DND-41 (cell line): ENCODE measurements around the gene TSHZ2.
"Not testable (repeated sequence)": the region's sequence is repeated elsewhere in the genome, so short reads cannot be mapped to it uniquely, and the experiment has no call there.

Source experiments
- ATAC-seq: fragments of 200-7000 bp; cut with Tn5 transposase; 3 replicates; pipeline ENCODE4 v1.9.1; 2021; ENCODE audit warnings: low read depth; ENCODE audit not compliant: insufficient read depth
- DNase-seq: peaks from one replicate; pipeline ENCODE4 v3.0.0-alpha.2; 2020
- H2AFZ ChIP-seq: 2 replicates; pipeline ENCODE4 v1.6.0; 2012; ENCODE audit warnings: low read depth, low read length
- H3K27ac ChIP-seq: 2 replicates; pipeline ENCODE4 v1.5.1; 2012; ENCODE audit warnings: low read length, inconsistent platforms
- H3K27me3 ChIP-seq: fragments of 200-600 bp; sonication (generic); 2 replicates; pipeline ENCODE4 v1.6.0; 2012; ENCODE audit warnings: low read length, mild to moderate bottlenecking, inconsistent platforms; ENCODE audit not compliant: insufficient read depth, poor library complexity
- H3K36me3 ChIP-seq: 2 replicates; pipeline ENCODE4 v1.5.1; 2012; ENCODE audit warnings: low read length, inconsistent platforms; ENCODE audit not compliant: insufficient read depth
- H3K4me1 ChIP-seq: 2 replicates; pipeline ENCODE4 v1.5.1; 2012; ENCODE audit warnings: mild to moderate bottlenecking, low read length; ENCODE audit not compliant: insufficient read depth
- H3K4me2 ChIP-seq: 2 replicates; pipeline ENCODE4 v1.6.0; 2012; ENCODE audit warnings: mild to moderate bottlenecking, moderate library complexity, low read length, inconsistent platforms; ENCODE audit not compliant: insufficient read depth
- H3K4me3 ChIP-seq, 2 experiments: fragments of 200-600 bp in 1 of 2; shearing (Covaris generic) in 1 of 2; 2 replicates each; pipeline ENCODE4 v1.5.1; 2012 to 2016; ENCODE audit warnings: inconsistent platforms in 2 of 2, low read length in 2 of 2, mild to moderate bottlenecking in 2 of 2, low read depth in 1 of 2, moderate library complexity in 1 of 2
- H3K79me2 ChIP-seq: 2 replicates; pipeline ENCODE4 v1.6.0; 2012; ENCODE audit warnings: low read length, inconsistent platforms; ENCODE audit not compliant: insufficient read depth
- H3K9ac ChIP-seq: 2 replicates; pipeline ENCODE4 v1.6.0; 2012; ENCODE audit warnings: low read depth, mild to moderate bottlenecking, inconsistent platforms, low read length, moderate library complexity
- H3K9me3 ChIP-seq: 2 replicates; pipeline ENCODE4 v1.5.1; 2012; ENCODE audit warnings: low read length, moderate library complexity, mild to moderate bottlenecking, inconsistent platforms; ENCODE audit not compliant: insufficient read depth, severe bottlenecking
- H4K20me1 ChIP-seq: 2 replicates; pipeline ENCODE4 v1.6.0; 2012; ENCODE audit warnings: low read length; ENCODE audit not compliant: insufficient read depth
- CTCF ChIP-seq: IDR thresholded peaks from 2 replicates; pipeline ENCODE4 v1.5.1; 2012; ENCODE audit warnings: borderline replicate concordance, low read length, moderate library complexity, mild to moderate bottlenecking; ENCODE audit not compliant: poor library complexity, severe bottlenecking; ENCODE audit errors: extremely low read depth
- EZH2 ChIP-seq: IDR thresholded peaks from 3 replicates; pipeline ENCODE4 v1.6.1; 2012; ENCODE audit warnings: borderline replicate concordance, low read depth, mild to moderate bottlenecking, moderate library complexity, low read length, inconsistent platforms; ENCODE audit not compliant: severe bottlenecking

Gene TSHZ2

GRCh38 chr20:53411891-53412290 is 439.7 kb downstream of the TSHZ2 start:
- H3K9ac ChIP-seq = no peak overlapping the region
- no peak overlapping the region for H3K27ac ChIP-seq
- ATAC-seq (no peak), DNase-seq (no peak)
- TF ChIP-seq CTCF (no peak), EZH2 (no peak)
- H3K4me3 ChIP-seq = no peak overlapping the region
- no peaks in the 10 kb centered on the region for H3K4me1 ChIP-seq
- H2AFZ ChIP-seq = no peak overlapping the region
- H3K36me3 ChIP-seq = no peaks in the 10 kb centered on the region
- H4K20me1 ChIP-seq = no peaks in the 10 kb centered on the region
- no peaks in the 10 kb centered on the region for H3K79me2 ChIP-seq
- H3K27me3 ChIP-seq = peaks cover 23% of the 10 kb centered on the region
- no peak overlapping the region for H3K4me2 ChIP-seq
- no peaks in the 10 kb centered on the region for H3K9me3 ChIP-seq

DNA sequence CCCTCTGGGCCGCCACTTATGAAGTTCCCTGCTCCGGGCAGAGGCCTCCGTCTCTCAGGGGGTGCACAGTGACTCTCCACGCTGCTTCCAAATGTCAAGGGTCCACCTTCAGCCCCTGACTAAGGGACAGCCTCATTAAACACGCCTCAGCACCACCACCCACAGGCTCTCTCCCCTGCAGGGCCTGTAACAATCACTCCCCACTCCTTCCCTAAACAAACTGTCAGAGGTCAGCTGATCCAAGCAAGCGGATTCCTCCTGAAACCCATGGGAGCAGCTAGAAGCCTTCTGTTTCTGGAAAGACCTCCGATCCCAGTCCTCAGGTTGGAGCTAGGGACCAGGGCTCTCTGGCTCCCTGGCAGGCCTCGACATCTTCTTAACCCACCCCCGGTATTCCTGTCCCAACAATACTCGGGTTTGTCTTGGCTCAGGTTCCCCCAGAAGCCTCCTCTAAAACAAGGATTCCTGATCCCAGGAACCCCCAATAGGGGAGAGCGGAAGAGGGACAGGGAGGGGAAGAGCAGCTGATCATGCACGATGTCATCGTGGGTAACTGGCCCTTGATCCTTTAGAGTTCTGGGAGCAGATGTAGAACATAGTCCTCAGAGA is 440.5 kb downstream of the TSHZ2 start:
- no peak overlapping the region for H3K27ac ChIP-seq
- TF ChIP-seq EZH2 (no peak), CTCF (no peak)
- H3K9ac ChIP-seq = no peak overlapping the region
- no peak overlapping the region for H2AFZ ChIP-seq
- DNase-seq = no peak
- no peak overlapping the region for H3K4me2 ChIP-seq
- peaks cover 15% of the 10 kb centered on the region for H3K27me3 ChIP-seq
- H3K4me3 ChIP-seq = no peak overlapping the region
- no peaks in the 10 kb centered on the region for H4K20me1 ChIP-seq
- ATAC-seq = no peak
- no peaks in the 10 kb centered on the region for H3K4me1 ChIP-seq
- no peaks in the 10 kb centered on the region for H3K79me2 ChIP-seq
- H3K36me3 ChIP-seq = no peaks in the 10 kb centered on the region
- no peaks in the 10 kb centered on the region for H3K9me3 ChIP-seq

DNA sequence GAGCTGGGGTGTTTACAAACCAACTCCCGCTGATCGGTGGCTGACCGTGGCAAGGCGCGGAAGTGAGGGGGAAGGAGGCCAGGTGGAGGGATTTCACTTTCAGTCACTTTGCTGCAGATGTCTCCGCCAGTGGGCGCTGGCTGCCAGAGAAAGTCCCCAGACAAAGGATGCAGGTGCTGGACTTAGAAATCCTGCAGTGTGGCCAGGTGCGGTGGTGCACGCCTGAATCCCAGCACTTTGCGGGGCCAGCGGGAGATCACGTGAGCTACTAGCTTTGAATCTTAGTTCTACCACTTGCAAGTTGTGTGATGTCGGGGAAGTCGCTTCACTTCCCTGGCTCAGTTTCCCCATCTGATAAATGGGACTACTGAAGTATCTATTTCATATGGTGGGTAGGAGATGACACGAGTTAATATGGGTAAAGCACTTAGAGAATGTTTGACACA is 441.1 kb downstream of the TSHZ2 start:
- H3K36me3 ChIP-seq = no peaks in the 10 kb centered on the region
- ATAC-seq (peak; percentile 33; the same call in 1 of the 3 replicates), DNase-seq (peak; percentile 38)
- no peaks in the 10 kb centered on the region for H3K79me2 ChIP-seq
- no peak overlapping the region for H3K9ac ChIP-seq
- peak; percentile 51 for TF ChIP-seq CTCF
- TF ChIP-seq EZH2 = no peak
- H3K27me3 ChIP-seq = peaks cover 13% of the 10 kb centered on the region
- H4K20me1 ChIP-seq = no peaks in the 10 kb centered on the region
- H3K4me3 ChIP-seq = no peak overlapping the region
- no peak overlapping the region for H3K27ac ChIP-seq
- no peaks in the 10 kb centered on the region for H3K9me3 ChIP-seq
- no peaks in the 10 kb centered on the region for H3K4me1 ChIP-seq
- H2AFZ ChIP-seq = no peak overlapping the region
- no peak overlapping the region for H3K4me2 ChIP-seq

- H3K9me3 ChIP-seq, H3K4me2 ChIP-seq, H3K4me1 ChIP-seq, DNase-seq, H3K27ac ChIP-seq, H4K20me1 ChIP-seq, H2AFZ ChIP-seq, H3K4me3 ChIP-seq, H3K79me2 ChIP-seq, ATAC-seq, H3K36me3 ChIP-seq, H3K9ac ChIP-seq: not testable (repeated sequence)
- peaks cover 16% of the 10 kb centered on the region for H3K27me3 ChIP-seq
Observed at GRCh38 chr20:53413845-53414244, 441.7 kb downstream of the TSHZ2 start.
